HT1080 (cell line): ENCODE measurements around the gene PRPF18. TPM values are rescaled to one million over a fixed set of nuclear protein-coding genes. Genes with fewer than 3 reads are reported as not detected.

ENCODE experiments used
- DNase-seq: peaks from one replicate; pipeline ENCODE4 v3.0.0-alpha.2; 2015; ENCODE audit warnings: low read depth
- total RNA-seq: library from RNA; depleted of rRNA; stranded (reverse); fragments of >200 nt; shearing (Covaris generic); gene quantifications from 2 replicates; pipeline ENCODE4 v1.2.3, GENCODE V29; 2014

The PRPF18 gene
- total RNA-seq, 1 experiment from 2014 or later: 27.7 TPM

GRCh38 chr10:13597909-13598308 is 11.1 kb downstream of the PRPF18 start:
- no peak for DNase-seq

GRCh38 chr10:13604357-13605040 is 17.7 kb downstream of the PRPF18 start:
- no peak for DNase-seq

GRCh38 chr10:13608246-13608853 is 21.6 kb downstream of the PRPF18 start:
- DNase-seq: no peak

- no peak for DNase-seq
Observed at GRCh38 chr10:13612654-13613373, 26.0 kb downstream of the PRPF18 start.

GRCh38 chr10:13613519-13613918 is 26.8 kb downstream of the PRPF18 start:
- DNase-seq: no peak

- no peak for DNase-seq
Observed at GRCh38 chr10:13614530-13615332, 28.0 kb downstream of the PRPF18 start.

- no peak for DNase-seq
Observed at GRCh38 chr10:13615650-13616300, 29.0 kb downstream of the PRPF18 start.

GRCh38 chr10:13617116-13617515 is 30.4 kb downstream of the PRPF18 start:
- no peak for DNase-seq

- DNase-seq: no peak
Observed at GRCh38 chr10:13621931-13622330, 35.2 kb downstream of the PRPF18 start.

- DNase-seq: no peak
Observed at GRCh38 chr10:13624630-13625029, 37.9 kb downstream of the PRPF18 start.

GRCh38 chr10:13627459-13628310 is 40.9 kb downstream of the PRPF18 start:
- no peak for DNase-seq

GRCh38 chr10:13628661-13629060 is 41.9 kb downstream of the PRPF18 start:
- no peak for DNase-seq

GRCh38 chr10:13629116-13629515 is 42.4 kb downstream of the PRPF18 start:
- no peak for DNase-seq

- no peak for DNase-seq
Observed at GRCh38 chr10:13630231-13630630, 43.5 kb downstream of the PRPF18 start.

GRCh38 chr10:13631594-13631993 is 44.8 kb downstream of the PRPF18 start:
- DNase-seq: no peak

- no peak for DNase-seq
Observed at GRCh38 chr10:13632440-13632839, 45.7 kb downstream of the PRPF18 start.

- DNase-seq: no peak
Observed at GRCh38 chr10:13632884-13633440, 46.2 kb downstream of the PRPF18 start.

- DNase-seq: no peak
Observed at GRCh38 chr10:13633689-13634088, 46.9 kb downstream of the PRPF18 start.

GRCh38 chr10:13634207-13634606 is 47.4 kb downstream of the PRPF18 start:
- no peak for DNase-seq

GRCh38 chr10:13636776-13637175 is 50.0 kb downstream of the PRPF18 start:
- DNase-seq: no peak
